ENCODE data around the gene CHGA.

Gene CHGA

GRCh38 chr14:92897922-92898565, 24.9 kb upstream of the CHGA start:
- ATAC-seq: no peak

GRCh38 chr14:92898566-92899131, 24.3 kb upstream of the CHGA start:
- TF ChIP-seq PATZ1 (CRISPR knock-in tag; IDR thresholded peaks at IDR 0.05; ENCODE audit: borderline replicate concordance) (no peak), ZNF70 (CRISPR knock-in tag; IDR thresholded peaks at IDR 0.05) (peak; percentile 72; the same call in 1 of the 2 replicates)
- ATAC-seq: no peak

More at GRCh38 chr14:92897922-92898565, 24.9 kb upstream of the CHGA start:
- TF ChIP-seq CSRNP3 (CRISPR knock-in tag; IDR thresholded peaks at IDR 0.05): no peak
- TF ChIP-seq ZC3H10 (CRISPR knock-in tag; IDR thresholded peaks at IDR 0.05): no peak
- TF ChIP-seq ZFP30 (CRISPR knock-in tag; IDR thresholded peaks at IDR 0.05): no peak

- no peak for TF ChIP-seq ESRRG (CRISPR knock-in tag; IDR thresholded peaks at IDR 0.05)
- TF ChIP-seq RARB (CRISPR knock-in tag; IDR thresholded peaks at IDR 0.05): no peak
- no peak for TF ChIP-seq PATZ1 (CRISPR knock-in tag; IDR thresholded peaks at IDR 0.05; ENCODE audit: borderline replicate concordance)
- TF ChIP-seq GLIS3 (CRISPR knock-in tag; IDR thresholded peaks at IDR 0.05): no peak
- no peak for TF ChIP-seq POU6F1 (CRISPR knock-in tag; IDR thresholded peaks at IDR 0.05; ENCODE audit: borderline replicate concordance, low read depth)
- TF ChIP-seq TOX (CRISPR knock-in tag; IDR thresholded peaks at IDR 0.05; ENCODE audit: borderline replicate concordance): no peak
- TF ChIP-seq ZC3H10 (CRISPR knock-in tag; IDR thresholded peaks at IDR 0.05): no peak
- TF ChIP-seq OSR1 (CRISPR knock-in tag; IDR thresholded peaks at IDR 0.05): no peak
- no peak for TF ChIP-seq TCF4 (CRISPR knock-in tag; IDR thresholded peaks at IDR 0.05; ENCODE audit: borderline replicate concordance)
- TF ChIP-seq ZNF8 (CRISPR knock-in tag; IDR thresholded peaks at IDR 0.05): no peak
- no peak for ATAC-seq
Measured at GRCh38 chr14:92900660-92901059, 22.3 kb upstream of the CHGA start.

- ATAC-seq: no peak
- no peak for TF ChIP-seq ESRRG (CRISPR knock-in tag; IDR thresholded peaks at IDR 0.05)
- no peak for TF ChIP-seq TOX (CRISPR knock-in tag; IDR thresholded peaks at IDR 0.05; ENCODE audit: borderline replicate concordance)
- no peak for TF ChIP-seq ZNF565 (CRISPR knock-in tag; conservative IDR thresholded peaks at IDR 0.05; ENCODE audit: low read depth)
- no peak for TF ChIP-seq TSHZ2 (CRISPR knock-in tag; IDR thresholded peaks at IDR 0.05)
- TF ChIP-seq ZFP3 (CRISPR knock-in tag; IDR thresholded peaks at IDR 0.05): no peak
- no peak for TF ChIP-seq CREB5 (CRISPR knock-in tag; IDR thresholded peaks at IDR 0.05; ENCODE audit: low read depth)
- TF ChIP-seq PATZ1 (CRISPR knock-in tag; IDR thresholded peaks at IDR 0.05; ENCODE audit: borderline replicate concordance): no peak
- no peak for TF ChIP-seq POU6F1 (CRISPR knock-in tag; IDR thresholded peaks at IDR 0.05; ENCODE audit: borderline replicate concordance, low read depth)
- no peak for TF ChIP-seq ZNF70 (CRISPR knock-in tag; IDR thresholded peaks at IDR 0.05)
- TF ChIP-seq ARNTL (CRISPR knock-in tag; IDR thresholded peaks at IDR 0.05; ENCODE audit: borderline replicate concordance, low read depth): no peak
- TF ChIP-seq ISL1 (CRISPR knock-in tag; IDR thresholded peaks at IDR 0.05): no peak
- TF ChIP-seq OSR1 (CRISPR knock-in tag; IDR thresholded peaks at IDR 0.05): no peak
- no peak for TF ChIP-seq GLIS3 (CRISPR knock-in tag; IDR thresholded peaks at IDR 0.05)
Measured at GRCh38 chr14:92902191-92902590, 20.8 kb upstream of the CHGA start.
